A673 (cell line): ENCODE results near the gene SHOX. TPM values are rescaled to one million over a fixed set of nuclear protein-coding genes. Genes with fewer than 3 reads are reported as not detected.
"Not testable (repeated sequence)": the region's sequence is repeated elsewhere in the genome, so short reads cannot be mapped to it uniquely, and the experiment has no call there.

ENCODE experiments used
- BruUV-seq: library from RNA; stranded (reverse); fragments of 400-500 nt; replicated peaks from 2 replicates; lab custom pipeline; 2021; lab: Mats Ljungman, UMichigan
- CTCF ChIA-PET: fragments of 300-600 bp; sonication (Branson Sonifier 250); formaldehyde crosslinking; loops from one replicate; lab custom pipeline; 2022; ENCODE audit warnings: antibody characterized with exemption; lab: Charles Lee
- POLR2A ChIA-PET: fragments of 300-600 bp; sonication (Branson Sonifier 250); formaldehyde crosslinking; loops from one replicate; lab custom pipeline; 2022; ENCODE audit warnings: antibody characterized with exemption; ENCODE audit not compliant: low non-redundant PET; lab: Charles Lee
- DNase-seq: peaks from one replicate; pipeline ENCODE4 v3.0.0-alpha.2; 2015; ENCODE audit warnings: low spot score
- H3K27ac ChIP-seq: fragments of 200-600 bp; sonication (generic); 2 replicates; pipeline ENCODE4 v1.5.1; 2016; ENCODE audit warnings: mixed run types, low read depth, mild to moderate bottlenecking, mixed read lengths, antibody characterized with exemption, low read length; ENCODE audit not compliant: poor library complexity, severe bottlenecking
- H3K27me3 ChIP-seq: fragments of 200-600 bp; sonication (generic); replicated peaks from 2 replicates; pipeline ENCODE4 v1.6.1; 2017; ENCODE audit warnings: mixed run types, low read depth, mild to moderate bottlenecking, mixed read lengths, antibody characterized with exemption, low read length; ENCODE audit not compliant: insufficient read depth, poor library complexity
- H3K36me3 ChIP-seq: fragments of 200-600 bp; sonication (generic); 2 replicates; pipeline ENCODE4 v1.6.1; 2016; ENCODE audit warnings: mixed run types, mild to moderate bottlenecking, mixed read lengths, antibody characterized with exemption, low read length; ENCODE audit not compliant: insufficient read depth, poor library complexity, severe bottlenecking
- H3K4me1 ChIP-seq: fragments of 200-600 bp; sonication (generic); 2 replicates; pipeline ENCODE4 v1.6.1; 2017; ENCODE audit warnings: mixed run types, mild to moderate bottlenecking, mixed read lengths, antibody characterized with exemption, low read length; ENCODE audit not compliant: insufficient read depth, poor library complexity, severe bottlenecking
- H3K4me3 ChIP-seq: fragments of 200-600 bp; sonication (generic); 2 replicates; pipeline ENCODE4 v1.5.1; 2016; ENCODE audit warnings: low read depth, mixed run types, mild to moderate bottlenecking, mixed read lengths, low read length; ENCODE audit not compliant: poor library complexity, severe bottlenecking
- H3K9me3 ChIP-seq: fragments of 200-600 bp; sonication (generic); 2 replicates; pipeline ENCODE4 v1.6.1; 2016; ENCODE audit warnings: mixed run types, low read depth, mild to moderate bottlenecking, mixed read lengths, antibody characterized with exemption, low read length; ENCODE audit not compliant: poor library complexity, severe bottlenecking
- CTCF ChIP-seq: fragments of 300-800, 200-600 bp; sonication (generic); conservative IDR thresholded peaks from 2 replicates; pipeline ENCODE4 v1.5.1; 2017; ENCODE audit warnings: low read depth, mild to moderate bottlenecking, antibody characterized with exemption, low read length, moderate library complexity, mixed read lengths
- EZH2 ChIP-seq: fragments of 200-600 bp; sonication (generic); IDR thresholded peaks from 2 replicates; pipeline ENCODE4 v1.6.1; 2017; ENCODE audit warnings: borderline replicate concordance, low read depth, mild to moderate bottlenecking, mixed read lengths, antibody characterized with exemption, low read length; ENCODE audit not compliant: poor library complexity, severe bottlenecking
- intact Hi-C: fragments of 100-400 bp; cut with micrococcal nuclease; formaldehyde crosslinking; loops from one replicate; pipeline ENCODE4 v1.10.0; 2022; ENCODE audit not compliant: unreplicated experiment
- total RNA-seq: library from RNA; stranded (reverse); gene quantifications from 2 replicates; pipeline ENCODE4 v1.2.3, GENCODE V29; 2021

Gene SHOX
- total RNA-seq, 1 experiment from 2014 or later = not detected

DNA sequence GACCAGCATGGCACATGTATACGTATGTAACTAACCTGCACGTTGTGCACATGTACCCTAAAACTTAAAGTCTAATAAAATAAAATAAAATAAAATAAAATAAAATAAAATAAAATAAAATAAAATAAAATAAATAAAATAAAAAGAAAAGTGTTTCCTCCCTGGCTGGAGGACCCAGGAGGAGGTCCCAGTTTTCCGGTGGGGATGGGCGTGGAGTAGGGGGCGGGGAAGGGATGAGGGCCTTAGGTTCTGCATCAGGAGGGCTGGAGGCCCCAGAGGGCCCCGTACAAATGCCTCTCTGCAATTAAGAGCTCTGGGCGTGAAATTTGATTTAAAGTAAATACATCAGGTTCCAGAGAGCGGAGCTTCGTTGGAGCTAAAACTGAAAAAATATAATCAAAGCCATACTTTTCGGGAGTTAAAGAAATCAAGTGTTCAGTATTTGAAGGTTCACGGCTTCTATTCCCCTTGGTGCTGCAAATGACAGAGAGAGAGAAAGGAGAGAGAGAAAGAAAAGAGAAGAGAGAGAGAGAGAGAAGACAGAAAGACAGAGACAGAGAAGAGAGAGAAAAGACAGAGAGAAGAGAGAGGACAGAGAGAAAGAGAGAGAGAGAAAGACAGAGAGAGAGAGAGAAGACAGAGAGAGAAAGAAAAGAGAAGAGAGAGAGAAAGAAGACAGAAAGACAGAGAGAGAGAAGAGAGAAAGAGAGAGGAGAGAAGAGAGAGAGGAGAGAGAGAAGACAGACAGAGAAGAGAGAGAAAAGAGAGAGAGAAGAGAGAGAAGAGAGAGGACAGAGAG is 8.7 kb upstream of the SHOX start:
- no peak overlapping the region for H3K4me3 ChIP-seq
- peaks cover 30% of the 10 kb centered on the region for H3K27me3 ChIP-seq
- TF ChIP-seq CTCF = no peak
- TF ChIP-seq EZH2 = no peak
- H3K27ac ChIP-seq = no peak overlapping the region
- intact Hi-C loops = no loop called here
- DNase-seq = no peak
- POLR2A ChIA-PET = no interaction called here
- no peaks in the 10 kb centered on the region for H3K9me3 ChIP-seq
- no peaks in the 10 kb centered on the region for H3K36me3 ChIP-seq
- no TSS peak for BruUV-seq
- no peaks in the 10 kb centered on the region for H3K4me1 ChIP-seq
- CTCF ChIA-PET = no interaction called here

- H3K36me3 ChIP-seq, H3K4me1 ChIP-seq, DNase-seq, POLR2A ChIA-PET, H3K9me3 ChIP-seq, BruUV-seq, intact Hi-C loops, CTCF ChIA-PET, H3K27ac ChIP-seq, H3K4me3 ChIP-seq: not testable (repeated sequence)
- H3K27me3 ChIP-seq = peaks cover 30% of the 10 kb centered on the region
These were observed 7.8 kb upstream of the SHOX start for GRCh38 chrX:622802-623201.

GRCh38 chrX:623268-623598 is 7.4 kb upstream of the SHOX start:
- Histone ChIP-seq H3K4me3 (no peak overlapping the region), H3K4me1 (no peaks in the 10 kb centered on the region), H3K9me3 (no peaks in the 10 kb centered on the region), H3K27ac (no peak overlapping the region), H3K36me3 (no peaks in the 10 kb centered on the region), H3K27me3 (peaks cover 30% of the 10 kb centered on the region)
- no peak for TF ChIP-seq CTCF
- no peak for TF ChIP-seq EZH2
- DNase-seq = no peak
- BruUV-seq = no TSS peak
- CTCF ChIA-PET = no interaction called here
- intact Hi-C loops = no loop called here
- POLR2A ChIA-PET = no interaction called here
